Transverse colon (tissue), 3 donors: ENCODE measurements around the gene CNTFR.

Source experiments
- POLR2A ChIP-seq: fragments of 450-650 bp; IDR thresholded peaks from one replicate; pipeline ENCODE4 v1.6.1; 2016; ENCODE audit warnings: antibody characterized with exemption, mild to moderate bottlenecking, moderate library complexity
- POLR2AphosphoS5 ChIP-seq, 3 donors: sonication (generic); formaldehyde crosslinking; IDR thresholded peaks; one replicate each; pipeline ENCODE4 v1.6.1; 2016; ENCODE audit warnings: antibody characterized with exemption in 3 of 3

DNA sequence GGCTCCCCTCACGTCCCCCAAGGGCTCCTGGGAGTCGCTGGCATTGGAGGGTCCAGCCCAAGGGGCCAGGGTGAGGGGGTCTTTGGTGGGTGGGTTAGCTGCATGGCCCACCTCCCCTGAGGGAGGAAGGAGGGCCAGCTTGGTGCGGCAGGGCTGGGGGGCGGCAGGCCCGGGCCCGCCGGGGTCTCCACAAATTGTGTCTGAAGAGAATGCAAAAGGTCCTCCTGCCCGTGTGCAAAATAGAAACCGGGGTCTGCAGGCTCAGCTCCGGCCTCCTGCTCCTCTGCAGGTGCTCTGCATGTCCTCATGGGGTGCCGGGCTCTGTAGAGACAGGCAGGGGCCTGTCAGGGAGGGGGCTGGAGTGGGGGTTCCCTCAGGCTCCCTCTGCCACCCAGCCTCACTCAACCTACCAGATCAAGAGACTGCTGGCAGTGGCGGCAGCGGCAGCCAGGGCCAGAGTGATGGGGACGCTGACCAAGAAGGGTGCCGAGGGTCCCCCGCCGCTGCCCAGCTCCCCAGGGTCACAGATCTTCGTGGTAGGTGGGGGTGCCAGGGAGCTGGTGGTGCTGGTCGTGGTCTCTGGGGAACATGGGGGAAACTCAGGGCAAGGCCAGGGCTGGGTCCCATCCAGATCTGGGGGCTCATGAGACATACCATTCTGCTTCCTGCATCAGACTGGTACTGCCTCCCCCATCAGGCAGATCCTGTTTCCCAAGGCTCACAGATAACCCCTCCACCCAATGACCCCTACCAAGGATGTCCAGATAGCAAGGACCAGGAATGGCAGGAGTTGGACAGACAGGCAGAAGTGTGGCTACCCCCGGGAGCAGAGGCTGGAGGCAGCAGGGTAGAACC is 37.5 kb downstream of the CNTFR start:
- no peak for TF ChIP-seq POLR2A
- TF ChIP-seq POLR2AphosphoS5 (IDR thresholded peaks at IDR 0.05): no peak
